Activated CD4-positive, alpha-beta T cell treated with anti-CD3 and anti-CD28 coated beads, Interleukin-2, amount 50 U/mL, for 16 hours (primary cell): ENCODE data around the gene PLRG1.
A peak's percentile ranks its signal among the peaks of the same experiment; 100 is the strongest.

Experiments
- DNase-seq: peaks from one replicate; pipeline ENCODE4 v3.0.0-alpha.2; 2020

The PLRG1 gene

DNA sequence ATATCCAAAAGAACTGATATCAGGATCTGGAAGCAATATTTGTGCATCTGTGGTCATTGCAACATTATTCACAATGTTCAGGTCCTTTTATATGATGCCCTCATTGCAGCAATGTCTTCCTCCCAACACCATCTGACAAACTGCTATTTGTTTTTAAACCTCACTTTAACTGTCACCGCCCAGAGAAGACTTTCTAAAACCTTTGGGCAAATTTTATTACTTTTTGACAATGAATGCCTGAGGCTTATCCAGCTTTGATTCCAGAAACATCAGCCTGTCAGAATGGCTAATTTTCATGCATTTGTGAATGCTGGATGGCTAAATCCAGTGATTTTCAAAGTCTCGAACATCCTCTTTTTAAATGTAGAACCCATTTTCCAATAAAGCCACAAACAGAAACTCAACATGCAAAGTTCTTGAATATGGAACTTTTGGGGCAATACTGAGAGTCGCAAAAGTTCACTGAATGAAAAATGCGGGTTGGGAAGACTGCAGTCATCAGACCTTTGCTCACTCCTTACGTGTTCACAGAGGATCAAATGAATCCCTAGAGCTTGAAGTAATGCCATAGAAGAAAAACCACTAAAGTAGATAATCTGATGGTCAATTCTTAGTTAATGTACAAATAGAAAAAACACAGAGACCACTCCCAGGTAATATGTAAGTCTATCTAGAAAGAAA lies 23.1 kb upstream of the PLRG1 start:
- no peak for DNase-seq

DNA sequence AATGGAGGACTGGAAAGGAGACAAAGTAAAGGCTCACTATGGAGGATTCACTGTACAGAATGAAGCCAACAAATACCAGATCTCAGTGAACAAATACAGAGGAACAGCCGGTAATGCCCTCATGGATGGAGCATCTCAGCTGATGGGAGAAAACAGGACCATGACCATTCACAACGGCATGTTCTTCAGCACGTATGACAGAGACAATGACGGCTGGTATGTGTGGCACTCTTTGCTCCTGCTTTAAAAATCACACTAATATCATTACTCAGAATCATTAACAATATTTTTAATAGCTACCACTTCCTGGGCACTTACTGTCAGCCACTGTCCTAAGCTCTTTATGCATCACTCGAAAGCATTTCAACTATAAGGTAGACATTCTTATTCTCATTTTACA lies 19.4 kb upstream of the PLRG1 start:
- DNase-seq, result no peak

DNA sequence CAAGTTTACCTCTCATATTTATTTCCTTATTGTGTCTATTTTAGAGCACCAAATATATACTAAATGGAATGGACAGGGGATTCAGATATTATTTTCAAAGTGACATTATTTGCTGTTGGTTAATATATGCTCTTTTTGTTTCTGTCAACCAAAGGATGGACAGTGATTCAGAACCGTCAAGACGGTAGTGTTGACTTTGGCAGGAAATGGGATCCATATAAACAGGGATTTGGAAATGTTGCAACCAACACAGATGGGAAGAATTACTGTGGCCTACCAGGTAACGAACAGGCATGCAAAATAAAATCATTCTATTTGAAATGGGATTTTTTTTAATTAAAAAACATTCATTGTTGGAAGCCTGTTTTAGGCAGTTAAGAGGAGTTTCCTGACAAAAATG lies 18.8 kb upstream of the PLRG1 start:
- DNase-seq, result no peak

DNA sequence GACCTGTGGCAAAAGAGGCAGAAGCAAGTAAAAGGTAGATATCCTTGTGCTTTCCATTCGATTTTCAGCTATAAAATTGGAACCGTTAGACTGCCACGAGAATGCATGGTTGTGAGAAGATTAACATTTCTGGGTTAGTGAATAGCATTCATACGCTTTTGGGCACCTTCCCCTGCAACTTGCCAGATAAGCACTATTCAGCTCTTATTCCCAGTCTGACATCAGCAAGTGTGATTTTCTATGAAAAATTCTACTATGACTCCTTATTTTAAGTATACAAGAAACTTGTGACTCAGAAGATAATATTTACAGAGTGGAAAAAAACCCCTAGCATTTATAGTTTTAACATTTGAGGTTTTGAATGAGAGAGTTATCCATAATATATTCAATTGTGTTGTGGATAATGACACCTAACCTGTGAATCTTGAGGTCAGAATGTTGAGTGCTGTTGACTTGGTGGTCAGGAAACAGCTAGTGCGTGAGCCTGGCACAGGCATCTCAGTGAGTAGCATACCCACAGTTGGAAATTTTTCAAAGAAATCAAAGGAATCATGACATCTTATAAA lies 16.5 kb upstream of the PLRG1 start:
- DNase-seq, result no peak

DNA sequence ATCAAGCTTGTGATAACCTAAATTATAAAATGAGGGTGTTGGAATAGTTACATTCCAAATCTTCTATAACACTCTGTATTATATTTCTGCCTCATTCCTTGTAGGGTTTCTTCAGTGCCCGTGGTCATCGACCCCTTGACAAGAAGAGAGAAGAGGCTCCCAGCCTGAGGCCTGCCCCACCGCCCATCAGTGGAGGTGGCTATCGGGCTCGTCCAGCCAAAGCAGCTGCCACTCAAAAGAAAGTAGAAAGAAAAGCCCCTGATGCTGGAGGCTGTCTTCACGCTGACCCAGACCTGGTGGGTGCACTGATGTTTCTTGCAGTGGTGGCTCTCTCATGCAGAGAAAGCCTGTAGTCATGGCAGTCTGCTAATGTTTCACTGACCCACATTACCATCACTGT lies 15.5 kb upstream of the PLRG1 start:
- DNase-seq, result no peak

DNA sequence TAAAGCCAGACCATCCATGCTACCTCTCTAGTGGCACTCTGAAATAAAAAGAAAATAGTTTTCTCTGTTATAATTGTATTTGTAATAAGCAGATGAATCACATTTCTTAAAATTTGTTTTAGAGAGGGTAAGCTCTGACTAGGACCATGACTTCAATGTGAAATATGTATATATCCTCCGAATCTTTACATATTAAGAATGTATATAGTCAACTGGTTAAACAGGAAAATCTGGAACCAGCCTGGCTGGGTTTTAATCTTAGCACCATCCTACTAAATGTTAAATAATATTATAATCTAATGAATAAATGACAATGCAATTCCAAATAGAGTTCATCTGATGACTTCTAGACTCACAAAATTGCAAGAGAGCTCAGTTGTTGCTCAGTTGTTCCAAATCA lies 14.1 kb upstream of the PLRG1 start:
- no peak for DNase-seq

DNA sequence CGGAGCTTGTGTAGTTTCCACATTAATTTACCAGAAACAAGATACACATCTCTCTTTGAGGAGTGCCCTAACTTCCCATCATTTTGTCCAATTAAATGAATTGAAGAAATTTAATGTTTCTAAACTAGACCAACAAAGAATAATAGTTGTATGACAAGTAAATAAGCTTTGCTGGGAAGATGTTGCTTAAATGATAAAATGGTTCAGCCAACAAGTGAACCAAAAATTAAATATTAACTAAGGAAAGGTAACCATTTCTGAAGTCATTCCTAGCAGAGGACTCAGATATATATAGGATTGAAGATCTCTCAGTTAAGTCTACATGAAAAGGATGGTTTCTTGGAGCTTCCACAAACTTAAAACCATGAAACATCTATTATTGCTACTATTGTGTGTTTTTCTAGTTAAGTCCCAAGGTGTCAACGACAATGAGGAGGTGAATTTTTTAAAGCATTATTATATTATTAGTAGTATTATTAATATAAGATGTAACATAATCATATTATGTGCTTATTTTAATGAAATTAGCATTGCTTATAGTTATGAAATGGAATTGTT lies 12.6 kb upstream of the PLRG1 start, which contains the start of gene FGB:
TSS of gene FGB (plus strand) at position 315 of the 558 bp plus-strand sequence. CDS start at position 323, 8 bp downstream.
- no peak for DNase-seq

DNA sequence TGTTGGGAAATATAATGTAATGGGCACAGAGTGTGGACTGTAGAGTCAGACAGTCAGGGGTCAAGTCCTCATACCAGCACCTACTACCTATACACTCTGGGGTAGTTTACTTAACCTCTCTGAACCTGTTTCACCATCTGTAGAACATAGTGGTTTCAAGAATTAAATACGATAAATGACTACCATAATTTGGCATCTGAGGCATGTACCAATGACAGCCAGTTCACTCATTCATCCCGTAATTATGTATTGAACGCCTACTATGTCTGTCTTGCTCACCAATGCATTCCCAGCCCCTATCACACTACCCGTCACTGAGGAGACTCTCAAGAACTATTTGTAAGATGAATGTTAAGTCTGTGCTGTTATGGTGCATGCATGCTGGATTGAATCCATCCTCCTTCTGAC lies 10.6 kb upstream of the PLRG1 start:
- no peak for DNase-seq

DNA sequence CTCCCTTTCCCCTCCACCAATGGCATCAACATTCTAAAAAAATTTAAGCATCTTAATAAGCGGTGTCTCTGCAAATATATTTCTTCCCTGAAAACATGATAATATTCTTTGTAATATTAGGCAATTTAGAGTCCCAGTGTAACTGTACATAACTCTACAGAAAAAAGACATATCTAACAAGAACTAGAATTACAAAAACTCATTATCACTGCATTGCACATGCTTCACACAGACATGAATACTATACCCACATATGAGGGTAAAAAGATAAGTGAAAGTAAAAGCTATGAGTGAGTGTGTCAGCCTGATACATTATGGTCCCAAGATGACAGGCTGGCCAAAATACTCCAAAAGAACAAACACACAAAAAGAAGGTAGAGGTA lies 10.2 kb upstream of the PLRG1 start:
- DNase-seq, result no peak

DNA sequence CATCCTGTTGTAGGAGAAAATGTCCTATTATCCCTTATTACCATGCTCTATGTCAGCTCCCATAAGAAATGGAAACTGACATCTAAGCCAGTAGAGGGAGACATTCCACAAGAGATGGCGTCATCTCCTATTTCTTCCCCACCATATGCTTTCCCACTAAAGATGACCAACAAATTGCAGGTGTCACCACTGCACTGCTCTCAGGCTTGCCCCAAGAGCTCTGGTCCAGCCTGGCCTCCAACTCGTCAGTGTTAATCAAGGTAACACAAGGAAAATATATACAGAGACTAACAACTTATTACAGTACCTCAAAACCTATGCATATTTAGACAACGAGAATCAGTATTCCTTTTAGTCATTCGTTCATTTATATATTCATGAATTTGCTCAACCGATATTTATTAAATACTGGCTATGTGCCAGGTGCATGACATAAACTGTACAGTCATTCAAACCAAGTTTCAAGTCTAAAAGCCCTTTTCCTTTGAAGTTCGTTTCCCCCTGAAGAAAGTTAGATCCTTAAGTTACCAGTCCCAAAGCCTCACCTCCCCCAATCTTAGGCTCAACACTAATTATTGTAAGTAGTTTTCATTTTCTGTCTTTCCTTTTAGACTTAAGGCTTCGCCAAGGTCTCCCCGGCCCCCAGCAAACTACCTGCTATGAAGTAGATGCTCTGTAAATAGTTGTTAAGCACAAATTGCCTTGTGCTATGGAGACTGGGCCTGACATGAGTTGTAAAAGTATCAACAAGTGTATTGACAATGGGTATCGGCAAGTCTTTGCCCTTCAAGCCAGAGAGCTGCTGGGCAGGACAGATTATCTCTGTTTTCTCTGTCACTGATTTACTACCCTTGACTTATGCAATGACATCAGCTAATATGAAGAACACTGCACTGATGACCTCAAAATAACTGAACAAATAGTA lies 9.6 kb upstream of the PLRG1 start:
- DNase-seq, result peak; percentile 3

DNA sequence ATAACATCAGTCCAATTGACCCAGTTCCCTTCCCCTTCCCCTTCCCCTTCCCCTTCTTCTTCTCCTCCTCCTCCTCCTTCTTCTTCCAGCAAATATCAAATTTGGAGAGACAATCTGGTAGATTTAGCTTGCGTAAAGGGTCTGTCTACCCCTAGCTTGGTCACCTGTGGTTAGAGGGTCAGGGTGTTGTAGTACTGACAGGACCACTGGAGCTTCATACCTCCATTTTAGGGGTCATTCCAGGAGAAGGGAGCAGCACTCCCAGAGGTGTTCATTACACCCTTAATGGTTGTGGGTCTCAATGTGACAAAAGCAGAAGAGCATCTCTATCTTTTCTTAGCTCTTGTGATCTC lies 8.9 kb upstream of the PLRG1 start:
- no peak for DNase-seq

DNA sequence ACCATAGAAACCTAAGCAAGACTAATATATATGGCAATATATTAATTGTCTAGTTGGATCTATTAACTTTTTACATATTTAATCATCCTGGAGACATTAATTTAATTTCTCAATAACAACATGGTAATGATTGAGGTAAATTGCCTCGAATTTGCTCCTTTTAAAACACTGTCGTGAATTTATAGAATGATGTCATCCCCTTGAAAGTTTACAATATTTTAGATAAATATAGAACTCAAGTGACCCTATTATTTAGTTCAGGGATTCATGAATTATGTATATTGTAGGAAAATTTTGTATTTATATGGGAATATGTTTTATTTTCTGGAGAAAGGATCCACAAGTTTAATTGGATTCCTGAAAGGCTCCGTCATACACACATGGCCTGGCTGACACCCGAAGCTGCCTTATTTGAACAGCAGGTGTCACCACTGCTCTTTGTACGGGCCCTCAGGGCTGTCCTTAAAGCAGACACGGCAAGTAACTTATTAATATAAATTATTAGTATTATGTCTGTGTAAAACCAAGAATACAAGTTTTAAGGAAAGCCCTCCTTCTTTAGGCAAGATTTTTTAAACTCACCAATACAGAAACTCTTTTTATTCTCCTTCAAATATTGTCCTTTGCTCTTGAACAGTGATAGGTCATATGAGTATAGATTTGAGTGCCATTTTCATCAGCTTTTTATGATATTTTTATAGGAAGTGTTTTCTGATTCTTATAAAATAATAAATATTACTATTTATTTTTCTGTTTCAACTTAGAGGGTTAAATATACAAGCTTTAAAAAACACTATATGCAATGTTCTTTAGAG lies 1.9 kb upstream of the PLRG1 start:
- DNase-seq, result peak; percentile 68

DNA sequence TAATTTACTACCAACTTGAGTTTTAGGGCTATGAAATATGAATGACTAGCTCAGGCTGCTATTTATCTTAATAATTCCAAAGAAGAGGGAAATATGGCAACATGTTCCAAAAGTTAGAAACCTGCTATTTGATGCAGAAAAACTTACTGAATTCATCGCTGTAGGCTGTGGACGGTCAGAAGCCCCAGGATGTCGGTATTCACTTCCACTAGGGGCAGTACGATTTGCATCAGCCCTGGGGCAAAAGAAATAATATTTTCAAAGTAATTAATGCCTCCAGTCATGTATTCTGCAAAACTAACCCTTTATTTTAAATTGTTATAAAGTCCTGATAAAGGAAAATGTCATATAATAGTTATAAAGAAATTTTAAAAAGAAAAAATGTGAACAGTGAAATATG lies 4.5 kb downstream of the PLRG1 start:
- DNase-seq, result no peak

DNA sequence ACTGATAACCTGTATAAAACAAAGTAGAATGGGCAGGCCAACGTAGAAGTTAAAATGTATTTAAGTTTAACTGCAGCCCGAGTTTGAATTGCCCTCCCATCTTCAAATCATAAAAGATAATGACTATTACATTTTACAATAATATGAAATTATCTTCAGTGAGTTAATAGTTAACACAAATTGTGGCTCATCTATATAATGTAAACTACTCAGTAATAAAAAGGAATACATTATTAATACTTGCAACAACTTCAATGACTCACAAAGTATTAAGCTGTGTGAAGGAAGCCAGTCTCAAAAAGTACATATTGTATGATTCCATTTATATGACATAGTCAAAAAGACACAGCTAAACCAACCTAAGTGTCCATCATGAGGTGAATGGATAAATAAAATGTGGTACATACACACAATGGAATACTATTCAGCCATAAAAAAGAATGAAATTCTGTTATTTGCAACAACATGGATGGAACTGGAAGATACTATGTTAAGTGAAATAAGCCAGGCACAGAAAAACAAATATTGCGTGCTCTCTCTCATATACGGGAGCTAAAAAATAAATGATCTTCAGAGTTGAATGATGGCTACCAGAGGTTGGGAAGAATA lies 7.8 kb downstream of the PLRG1 start:
- DNase-seq, result no peak

DNA sequence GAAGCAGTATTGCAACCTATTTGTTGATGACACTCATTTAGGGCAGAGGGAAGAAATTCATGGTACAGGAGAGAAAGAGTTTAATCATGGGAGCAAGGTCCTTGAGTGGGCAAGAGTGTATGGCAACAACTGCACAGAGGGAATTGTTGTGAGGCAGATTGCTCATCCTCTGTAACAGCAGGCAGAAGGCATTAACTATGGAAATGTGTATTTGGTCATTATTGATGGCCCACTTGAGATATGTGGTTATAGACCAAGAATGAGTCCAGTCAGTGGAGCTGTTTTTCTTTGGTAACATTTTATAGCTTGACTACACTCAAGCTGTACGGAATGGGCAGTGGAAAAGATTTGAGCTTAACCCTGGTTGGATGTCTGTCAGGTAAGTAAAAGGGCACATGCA lies 15.9 kb downstream of the PLRG1 start:
- DNase-seq, result no peak

DNA sequence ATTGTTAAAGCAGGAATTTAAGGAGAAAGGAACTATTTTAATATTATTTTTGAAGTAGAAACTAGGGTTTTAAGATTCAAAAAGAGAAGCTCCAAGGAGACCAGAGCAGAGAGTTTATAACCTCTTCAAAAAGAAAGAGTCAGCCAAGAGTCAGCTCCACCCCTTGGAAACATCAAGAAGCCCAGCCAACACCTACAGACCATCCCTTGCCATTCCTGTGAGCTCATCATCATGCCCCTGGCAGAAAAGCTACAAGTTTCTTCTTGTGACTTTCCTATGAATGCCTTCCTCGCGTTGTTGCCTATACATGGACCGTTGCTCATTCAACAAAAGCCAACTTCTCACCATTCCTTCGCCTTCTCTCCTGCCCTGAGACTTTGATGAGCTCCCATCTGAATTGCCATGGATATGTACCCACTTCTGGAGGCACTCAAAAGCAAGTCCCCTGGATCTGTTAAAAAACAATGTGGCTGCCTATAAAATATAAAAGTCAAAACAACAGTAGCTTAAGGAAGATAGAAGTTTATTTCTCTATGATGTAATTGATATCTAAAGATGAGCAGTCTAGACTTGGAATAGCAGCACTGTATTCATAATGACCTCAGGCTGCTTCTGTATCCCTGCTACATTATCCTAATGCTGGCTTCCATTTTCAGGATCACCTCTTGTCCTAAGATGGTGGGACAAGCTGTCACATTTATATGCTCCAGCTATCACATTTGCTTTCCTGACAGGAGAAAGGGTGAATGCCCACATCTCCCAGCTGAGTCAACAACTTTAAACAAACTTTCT lies 20.3 kb downstream of the PLRG1 start:
- DNase-seq, result no peak

DNA sequence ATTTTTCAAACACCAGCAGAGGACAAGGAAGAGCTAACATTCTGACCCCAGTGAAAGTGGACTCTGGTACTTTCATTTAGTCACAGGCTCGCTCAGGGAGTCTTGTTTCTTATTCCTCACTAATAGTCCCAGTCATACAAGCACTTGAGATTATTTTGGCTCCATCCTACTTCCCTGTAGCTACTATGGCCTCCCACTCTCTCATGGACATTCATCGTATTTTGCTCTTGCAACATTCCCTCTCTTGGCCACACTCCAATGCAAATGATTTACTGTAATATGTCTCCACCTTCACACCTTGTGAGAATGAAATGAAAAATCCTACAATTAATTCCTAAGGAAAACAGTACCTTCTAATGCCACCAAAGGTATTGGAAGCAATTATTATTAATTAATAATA lies 21.3 kb downstream of the PLRG1 start:
- no peak for DNase-seq

DNA sequence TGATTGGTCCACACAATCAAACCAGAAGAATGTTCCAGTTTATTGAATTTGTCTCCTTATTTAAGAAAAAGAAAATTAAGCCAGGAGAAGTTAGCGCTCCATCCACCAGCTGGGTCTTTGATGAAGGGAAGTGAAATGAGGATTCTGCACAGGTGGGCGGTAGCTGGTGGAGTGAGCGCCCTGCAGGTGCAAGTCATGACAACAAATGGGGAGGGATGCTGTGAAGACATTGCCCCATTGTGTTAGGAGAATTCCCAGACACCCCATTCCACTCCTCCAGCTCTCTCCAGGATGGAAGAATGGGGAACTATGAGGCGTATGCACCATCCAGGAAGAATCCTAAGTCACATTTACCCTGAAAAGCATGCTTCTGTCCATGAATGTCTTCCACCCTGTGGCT lies 22.9 kb downstream of the PLRG1 start:
- DNase-seq, result no peak

DNA sequence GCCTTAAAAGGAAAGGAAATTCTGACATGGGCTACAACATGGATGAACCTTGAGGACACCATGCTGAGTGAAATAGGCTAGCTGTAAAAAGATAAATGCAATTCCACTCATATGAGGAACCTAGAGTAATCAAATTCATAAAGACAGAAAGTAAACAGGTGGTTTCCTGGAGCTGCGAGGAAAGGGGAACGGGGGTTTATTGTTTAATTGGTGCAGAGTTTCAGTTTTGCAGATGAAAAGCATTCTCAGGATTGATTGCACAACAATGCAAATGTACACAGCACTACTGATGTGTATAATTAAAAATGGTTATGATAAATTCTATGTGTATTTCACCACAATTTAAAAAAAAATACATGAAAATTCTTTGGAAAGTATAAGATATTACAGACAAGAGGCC lies 24.0 kb downstream of the PLRG1 start:
- no peak for DNase-seq

DNA sequence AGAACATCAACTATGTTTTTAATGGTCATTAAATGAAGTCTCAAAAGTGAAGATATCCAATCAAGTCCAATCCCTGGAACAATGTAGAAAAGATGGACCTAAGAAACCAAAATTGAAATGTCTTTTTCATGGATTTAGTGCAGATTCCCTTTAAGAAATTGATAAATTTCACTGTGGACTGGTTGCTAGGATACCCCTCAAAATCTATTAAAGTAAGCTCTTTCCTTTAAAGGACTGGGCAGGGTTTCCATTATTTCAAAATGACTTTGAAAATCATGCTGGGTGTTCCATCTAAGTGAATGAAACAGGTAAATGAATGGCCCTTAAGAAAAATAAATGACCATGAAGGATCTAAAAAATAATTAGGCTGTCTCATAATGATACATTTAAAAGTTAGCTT lies 28.6 kb downstream of the PLRG1 start:
- DNase-seq, result no peak

DNA sequence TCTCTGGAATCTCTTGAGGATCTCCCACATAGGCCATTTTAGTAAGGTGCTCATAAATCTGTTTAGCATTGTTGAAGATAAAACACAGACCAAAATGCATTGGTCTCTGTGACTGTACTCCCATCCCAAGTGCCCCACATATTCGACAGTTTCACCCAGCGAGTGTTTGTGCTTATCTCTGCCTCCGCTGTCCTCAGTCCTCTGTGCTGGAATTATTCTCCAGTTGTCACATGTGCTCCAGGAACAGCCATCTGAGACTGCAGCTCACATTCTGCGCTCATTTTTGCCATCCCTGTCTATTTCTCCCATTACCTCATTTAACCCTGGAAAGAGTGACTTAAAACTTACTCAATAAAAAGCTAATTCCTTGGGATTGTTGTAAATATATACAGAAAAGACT lies 31.0 kb downstream of the PLRG1 start:
- no peak for DNase-seq

DNA sequence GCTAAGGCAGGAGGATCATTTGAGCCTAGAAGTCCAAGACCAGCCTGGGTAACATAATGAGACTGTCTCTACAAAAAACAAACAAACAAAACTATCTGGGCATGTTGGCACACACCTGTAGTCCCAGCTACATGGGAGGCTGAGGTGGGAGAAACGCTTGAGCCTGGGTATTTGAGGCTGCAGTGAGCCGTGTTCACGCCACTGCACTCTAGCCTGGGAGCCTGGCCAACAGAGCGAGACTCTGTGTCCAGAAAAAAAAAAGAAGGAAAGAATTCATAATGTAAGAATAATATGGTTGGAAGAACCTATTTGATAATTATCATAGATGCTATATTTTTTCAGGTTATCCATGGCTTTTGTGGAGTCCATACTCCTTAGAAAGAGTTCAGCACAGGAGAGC lies 32.6 kb downstream of the PLRG1 start:
- DNase-seq, result no peak
